MCF 10A (cell line): ENCODE measurements around the gene C6orf136. TPM values are rescaled to one million over a fixed set of nuclear protein-coding genes. Genes with fewer than 3 reads are reported as not detected.

ENCODE experiments used
- BruUV-seq: library from RNA; stranded (reverse); fragments of 400-500 nt; replicated peaks from 2 replicates; lab custom pipeline; 2021; lab: Mats Ljungman, UMichigan
- CTCF ChIA-PET: fragments of 300-600 bp; sonication (Branson Sonifier 250); formaldehyde crosslinking; extraction: SDS; loops from one replicate; lab custom pipeline; 2021; ENCODE audit warnings: antibody characterized with exemption, inconsistent platforms; lab: Yijun Ruan, JAX
- POLR2A ChIA-PET: fragments of 300-600, 350-650 bp; sonication (Branson Sonifier 250); formaldehyde crosslinking; extraction: SDS; loops from one replicate; lab custom pipeline; 2020; ENCODE audit warnings: antibody characterized with exemption, inconsistent platforms; lab: Yijun Ruan, JAX
- DNase-seq: peaks from one replicate; pipeline ENCODE4 v3.0.0-alpha.2; 2018; ENCODE audit not compliant: unreplicated experiment
- H3K27ac Mint-ChIP-seq: one replicate; pipeline ENCODE4 v1.8.0; 2022; ENCODE audit warnings: mild to moderate bottlenecking, low read depth, mixed read lengths; ENCODE audit not compliant: unreplicated experiment
- H3K27me3 Mint-ChIP-seq: one replicate; pipeline ENCODE4 v1.8.0; 2022; ENCODE audit warnings: mixed read lengths; ENCODE audit not compliant: insufficient read depth, unreplicated experiment
- H3K36me3 Mint-ChIP-seq: one replicate; pipeline ENCODE4 v1.8.0; 2022; ENCODE audit warnings: mild to moderate bottlenecking, moderate library complexity, mixed read lengths; ENCODE audit not compliant: insufficient read depth, unreplicated experiment
- H3K4me1 Mint-ChIP-seq: one replicate; pipeline ENCODE4 v1.8.0; 2022; ENCODE audit warnings: mixed read lengths; ENCODE audit not compliant: insufficient read depth, unreplicated experiment
- H3K4me3 Mint-ChIP-seq: one replicate; pipeline ENCODE4 v1.8.0; 2022; ENCODE audit warnings: mild to moderate bottlenecking, moderate library complexity, mixed read lengths; ENCODE audit not compliant: unreplicated experiment
- H3K9me3 Mint-ChIP-seq: one replicate; pipeline ENCODE4 v1.8.0; 2022; ENCODE audit warnings: mixed read lengths; ENCODE audit not compliant: unreplicated experiment
- CTCF ChIP-seq: fragments of 200-600 bp; IDR thresholded peaks from one replicate; pipeline ENCODE4 v1.8.0; 2022; ENCODE audit warnings: antibody characterized with exemption, mild to moderate bottlenecking; ENCODE audit not compliant: unreplicated experiment
- intact Hi-C: fragments of 100-400 bp; cut with micrococcal nuclease; formaldehyde crosslinking; loops from 2 replicates; pipeline ENCODE4 v1.14.1; 2022
- total RNA-seq: library from RNA; stranded (reverse); gene quantifications from 2 replicates; pipeline ENCODE4 v1.2.3, GENCODE V29; 2022

C6orf136 gene
- total RNA-seq, 1 experiment from 2014 or later = 10.3 TPM

- H3K4me1 Mint-ChIP-seq = peaks cover 14% of the 10 kb centered on the region
- POLR2A ChIA-PET = interaction anchor here (0.6 to 4.1 kb wide), 4 partner anchors 15 to 26 kb away, joined by 3 to 38 read pairs (median 4); partner anchors contain the start of genes MRPS18B and PPP1R10
- no peak for TF ChIP-seq CTCF
- CTCF ChIA-PET = interaction anchor here (0.5 to 2.3 kb wide), 3 partner anchors 10 to 79 kb away, joined by 3 to 10 read pairs (median 5); no protein-coding TSS in a partner anchor
- no TSS peak for BruUV-seq
- H3K4me3 Mint-ChIP-seq = no peak overlapping the region
- H3K9me3 Mint-ChIP-seq = no peaks in the 10 kb centered on the region
- intact Hi-C loops = no loop called here
- no peak for DNase-seq
- peaks cover 23% of the 10 kb centered on the region for H3K36me3 Mint-ChIP-seq
- no peak overlapping the region for H3K27ac Mint-ChIP-seq
- H3K27me3 Mint-ChIP-seq = no peaks in the 10 kb centered on the region
Observed at GRCh38 chr6:30643656-30644055, 3.3 kb upstream of the C6orf136 start.

GRCh38 chr6:30644769-30645168 lies 2.2 kb upstream of the C6orf136 start:
- no peak for DNase-seq
- BruUV-seq = no TSS peak
- H3K4me1 Mint-ChIP-seq = peaks cover 14% of the 10 kb centered on the region
- no peaks in the 10 kb centered on the region for H3K27me3 Mint-ChIP-seq
- peak overlapping the region; percentile 43 for H3K27ac Mint-ChIP-seq
- no peaks in the 10 kb centered on the region for H3K9me3 Mint-ChIP-seq
- CTCF ChIA-PET = interaction anchor here (0.6 to 2.3 kb wide), 2 partner anchors 34 to 78 kb away, joined by 3 to 10 read pairs; no protein-coding TSS in a partner anchor
- peaks cover 27% of the 10 kb centered on the region for H3K36me3 Mint-ChIP-seq
- POLR2A ChIA-PET = interaction anchor here (0.7 to 4.1 kb wide), 2 partner anchors 8 to 27 kb away, joined by 3 to 38 read pairs; partner anchors contain the start of genes MRPS18B and PPP1R10
- TF ChIP-seq CTCF = no peak
- intact Hi-C loops = no loop called here
- H3K4me3 Mint-ChIP-seq = no peak overlapping the region

- TF ChIP-seq CTCF = no peak
- intact Hi-C loops = no loop called here
- H3K4me1 Mint-ChIP-seq = peaks cover 14% of the 10 kb centered on the region
- peak overlapping the region; percentile 71 for H3K27ac Mint-ChIP-seq
- H3K4me3 Mint-ChIP-seq = peak overlapping the region; percentile 81
- H3K27me3 Mint-ChIP-seq = no peaks in the 10 kb centered on the region
- DNase-seq = no peak
- H3K36me3 Mint-ChIP-seq = peaks cover 36% of the 10 kb centered on the region
- no TSS peak for BruUV-seq
- ChIA-PET POLR2A (interaction anchor here (0.7 to 4.1 kb wide), 10 partner anchors 17 to 89 kb away, joined by 3 to 38 read pairs (median 4); partner anchors contain the start of genes DHX16, MRPS18B, PPP1R10 and PRR3), CTCF (interaction anchor here (0.5 to 1.0 kb wide), 5 partner anchors 17 to 111 kb away, joined by 3 to 4 read pairs (median 3); no protein-coding TSS in a partner anchor)
- no peaks in the 10 kb centered on the region for H3K9me3 Mint-ChIP-seq
Observed at GRCh38 chr6:30645989-30646388, 944 bp upstream of the C6orf136 start.

- Mint-ChIP-seq H3K27ac (peak overlapping the region; percentile 71), H3K36me3 (peaks cover 51% of the 10 kb centered on the region), H3K4me3 (peak overlapping the region; percentile 81), H3K4me1 (peaks cover 14% of the 10 kb centered on the region), H3K27me3 (no peaks in the 10 kb centered on the region), H3K9me3 (no peaks in the 10 kb centered on the region)
- ChIA-PET CTCF (interaction anchor here (0.6 to 1.5 kb wide), 3 partner anchors 18 to 122 kb away, joined by 3 to 4 read pairs (median 3); no protein-coding TSS in a partner anchor), POLR2A (interaction anchor here (0.6 to 4.1 kb wide), 20 partner anchors 9 to 553 kb away, joined by 3 to 38 read pairs (median 5); partner anchors contain the start of genes DHX16, MDC1, MRPS18B and PPP1R10)
- peak; percentile 59 for DNase-seq
- no TSS peak for BruUV-seq
- TF ChIP-seq CTCF = no peak
- intact Hi-C loops = no loop called here
Observed at GRCh38 chr6:30647242-30648116, 546 bp downstream of the C6orf136 start.
